Activated CD4-positive, alpha-beta T cell treated with anti-CD3 and anti-CD28 coated beads, Interleukin-2, Interleukin-4, amounts not matched to agents 100 ng/mL and 50 ng/mL, durations not matched to agents 16 hours and 8 hours (primary cell): ENCODE results near the gene EPHA3.

Experiments used
- DNase-seq: peaks from one replicate; pipeline ENCODE4 v3.0.0-alpha.2; 2020; ENCODE audit warnings: low spot score

The EPHA3 gene

DNA sequence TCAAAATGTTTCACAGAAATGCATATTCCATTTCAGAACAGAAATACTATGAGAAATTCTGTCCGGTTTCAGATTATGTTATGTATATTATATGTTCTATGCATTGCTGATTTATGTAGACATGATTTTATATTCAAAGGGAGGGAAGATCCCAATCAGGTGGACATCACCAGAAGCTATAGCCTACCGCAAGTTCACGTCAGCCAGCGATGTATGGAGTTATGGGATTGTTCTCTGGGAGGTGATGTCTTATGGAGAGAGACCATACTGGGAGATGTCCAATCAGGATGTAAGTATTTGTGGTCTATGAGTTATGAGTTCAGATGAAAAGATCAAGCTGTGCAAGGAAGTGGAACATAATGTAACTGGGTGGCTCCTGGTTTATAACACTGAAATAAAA, 341.7 kb downstream of the EPHA3 start:
- no peak for DNase-seq

DNA sequence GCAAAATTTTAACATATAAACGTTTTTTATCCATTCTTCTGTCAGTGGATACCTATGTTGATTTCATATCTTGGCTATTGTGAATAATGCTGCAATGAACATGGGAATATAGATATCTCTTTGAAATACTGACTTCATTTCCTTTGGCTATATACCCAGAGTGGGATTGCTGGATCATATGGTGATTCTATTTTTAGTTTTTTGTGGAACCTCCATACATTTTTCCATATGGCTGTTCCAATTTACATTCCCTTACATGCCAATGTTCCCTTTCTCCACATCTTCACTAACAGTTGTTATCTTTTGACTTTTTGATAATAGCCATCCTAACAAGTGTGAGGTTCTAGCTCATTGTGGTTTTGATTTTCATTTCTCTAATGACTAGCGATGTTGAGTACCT, 344.6 kb downstream of the EPHA3 start:
- DNase-seq, result no peak

DNA sequence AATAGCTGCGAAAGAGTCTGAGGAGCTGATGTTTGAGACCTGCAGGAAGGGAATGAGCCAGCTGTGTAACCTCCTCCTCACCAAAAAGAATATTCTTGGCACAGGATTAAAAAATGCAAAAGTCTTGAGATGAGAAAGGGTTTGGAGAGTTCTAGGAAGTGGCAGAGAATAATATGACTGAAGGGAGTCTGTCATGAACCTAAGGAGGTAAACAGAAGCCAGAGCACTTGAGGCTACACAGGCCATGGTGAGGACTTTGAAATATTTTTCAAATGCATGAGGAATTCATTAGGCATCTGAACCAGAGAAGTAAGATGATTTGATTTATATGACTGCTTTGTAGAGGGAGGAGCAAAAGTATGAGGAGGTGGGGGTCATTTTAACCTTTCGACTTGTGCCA, 347.8 kb downstream of the EPHA3 start:
- DNase-seq, result no peak

DNA sequence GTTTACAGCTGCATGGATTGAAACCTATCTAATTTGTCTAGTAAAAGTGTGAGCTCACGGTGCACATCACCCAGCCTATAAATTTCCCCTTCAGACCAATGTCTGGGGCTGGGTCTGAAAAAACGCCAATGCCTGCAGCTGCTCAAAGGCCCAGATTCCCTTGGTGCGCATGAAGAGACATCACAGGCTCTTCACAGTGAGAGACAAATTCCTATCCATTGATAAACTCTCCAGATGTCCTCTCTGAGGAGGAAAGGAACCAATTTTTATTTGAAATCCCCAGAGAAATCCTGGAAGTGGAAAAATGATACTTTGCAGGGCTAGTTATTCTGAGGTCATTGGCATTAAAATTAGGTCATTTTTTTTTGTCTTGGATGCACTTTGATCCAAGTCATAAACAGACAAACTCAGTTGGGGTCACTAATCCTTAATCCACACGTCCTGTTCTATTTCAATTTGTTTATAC, 360.5 kb downstream of the EPHA3 start:
- DNase-seq, result no peak

DNA sequence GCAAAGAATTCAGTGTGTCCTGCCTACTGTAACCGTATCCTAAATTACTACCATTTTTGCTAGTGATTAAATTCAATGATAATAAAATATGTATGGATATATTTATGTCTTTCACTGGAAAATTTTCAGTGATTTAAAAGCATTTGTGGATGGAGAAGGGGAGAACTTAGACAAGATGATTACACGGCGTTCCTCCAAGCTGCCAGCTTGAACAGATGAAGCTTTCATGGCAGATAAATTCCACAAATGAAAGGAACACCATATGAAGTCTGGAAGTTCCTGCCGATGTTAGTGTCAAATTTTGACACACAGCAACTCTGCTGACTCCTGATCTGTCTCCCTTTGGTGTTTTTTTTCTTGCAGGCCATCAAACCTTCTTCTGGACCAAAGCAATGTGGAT, 364.7 kb downstream of the EPHA3 start:
- no peak for DNase-seq

DNA sequence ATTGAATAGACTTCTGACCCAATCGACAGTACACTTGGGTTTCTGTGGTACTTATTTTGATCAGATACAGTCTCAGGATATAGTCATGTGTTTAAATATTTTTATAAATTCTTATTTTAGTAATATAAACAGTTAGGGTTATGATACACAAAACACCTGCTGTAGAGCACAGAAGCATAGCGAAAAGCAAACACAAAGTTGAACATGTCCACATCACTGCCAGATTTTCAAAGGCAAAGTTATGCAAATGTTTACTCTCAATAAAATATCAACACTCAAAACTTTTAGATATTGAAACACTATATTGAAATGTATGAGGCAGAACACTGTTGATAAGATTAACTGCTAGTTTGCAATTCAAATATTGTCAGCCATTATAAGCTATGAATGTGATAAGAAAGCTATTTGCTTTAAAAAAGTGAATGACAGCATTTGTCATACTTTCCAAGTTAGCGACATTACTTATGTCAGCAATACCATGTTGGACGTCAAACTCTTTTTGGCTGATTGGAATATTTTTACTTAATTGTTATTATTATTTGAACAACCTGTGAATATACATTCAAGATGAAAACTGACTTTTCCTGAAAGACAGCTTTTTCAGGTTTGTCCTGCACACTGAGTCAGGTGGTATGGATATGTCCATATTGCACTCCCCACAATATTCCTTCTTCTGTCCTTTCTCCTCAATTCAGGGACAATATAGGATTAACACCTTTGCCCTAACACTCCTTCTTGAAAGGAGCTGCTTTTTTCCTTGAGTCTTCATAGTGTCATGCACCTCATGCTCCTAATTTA, 367.1 kb downstream of the EPHA3 start:
- no peak for DNase-seq

DNA sequence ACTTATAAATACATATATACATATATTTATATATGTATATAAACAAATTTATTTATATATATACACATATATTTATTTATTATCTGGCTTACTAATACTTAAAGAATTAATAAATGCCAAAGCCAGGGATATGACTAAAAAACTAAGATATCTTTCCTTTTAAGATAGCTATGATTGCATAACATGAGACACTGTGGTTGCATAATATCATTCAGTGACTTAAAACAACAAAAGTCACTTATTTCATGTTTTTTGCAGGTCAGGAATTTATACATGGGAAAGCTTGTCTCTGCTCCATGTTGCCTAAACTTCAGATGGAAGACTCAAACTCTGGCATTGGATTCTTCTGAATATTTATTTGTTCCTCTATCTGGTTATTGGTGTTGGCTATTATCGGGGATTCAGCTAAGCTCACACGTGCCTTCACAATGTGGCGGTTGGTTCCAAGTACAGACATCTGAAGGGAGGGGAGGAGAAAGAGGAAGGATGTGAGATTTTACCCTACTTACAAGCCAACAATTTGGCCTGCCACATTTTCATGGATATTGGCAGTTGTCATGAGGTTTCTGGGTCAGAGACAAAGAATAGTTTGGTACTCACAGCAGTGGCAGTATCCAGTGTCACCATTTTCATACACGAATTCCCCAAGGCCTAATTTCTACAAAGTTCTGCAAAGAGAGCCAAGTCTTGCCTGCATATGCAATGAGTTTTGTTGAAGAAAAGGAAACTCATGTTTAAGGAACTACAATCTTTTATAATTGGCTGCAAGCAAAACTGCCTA, 381.6 kb downstream of the EPHA3 start:
- no peak for DNase-seq

DNA sequence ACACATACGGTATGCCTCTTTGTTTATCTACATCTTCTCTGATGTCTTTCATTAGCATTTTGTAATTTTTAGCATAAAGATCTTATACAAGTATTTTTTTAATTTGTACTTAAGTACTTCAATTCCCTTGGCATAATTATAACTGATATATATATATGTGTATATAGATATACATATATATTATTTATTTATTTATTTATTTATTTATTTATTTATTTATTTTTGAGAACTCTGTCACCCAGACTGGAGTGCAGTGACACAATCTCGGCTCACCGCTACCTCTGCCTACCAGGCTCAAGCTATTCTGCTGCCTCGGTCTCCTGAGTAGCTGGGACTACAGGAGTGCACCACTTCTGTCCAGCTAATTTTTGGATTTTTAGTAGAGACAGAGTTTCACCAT, 382.7 kb downstream of the EPHA3 start:
- DNase-seq, result no peak

DNA sequence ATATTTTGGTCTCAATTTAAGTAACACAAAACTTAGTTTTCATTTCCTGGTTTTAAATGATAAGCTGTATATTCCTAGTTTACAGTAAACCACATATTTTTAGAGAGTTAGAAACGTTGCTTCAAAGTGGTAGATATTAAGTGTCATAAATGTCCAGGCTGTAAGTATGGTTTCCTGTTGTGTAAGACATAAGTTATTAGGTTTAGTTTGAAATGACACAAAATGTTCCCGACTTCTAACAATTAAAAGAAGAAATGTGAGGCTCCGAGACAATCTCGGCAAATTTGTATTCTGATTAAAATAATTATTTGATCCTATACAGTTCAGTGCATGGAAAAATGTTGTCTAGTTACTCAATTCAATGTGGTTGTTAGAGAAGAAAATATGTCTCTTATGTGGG, 387.3 kb downstream of the EPHA3 start:
- no peak for DNase-seq

DNA sequence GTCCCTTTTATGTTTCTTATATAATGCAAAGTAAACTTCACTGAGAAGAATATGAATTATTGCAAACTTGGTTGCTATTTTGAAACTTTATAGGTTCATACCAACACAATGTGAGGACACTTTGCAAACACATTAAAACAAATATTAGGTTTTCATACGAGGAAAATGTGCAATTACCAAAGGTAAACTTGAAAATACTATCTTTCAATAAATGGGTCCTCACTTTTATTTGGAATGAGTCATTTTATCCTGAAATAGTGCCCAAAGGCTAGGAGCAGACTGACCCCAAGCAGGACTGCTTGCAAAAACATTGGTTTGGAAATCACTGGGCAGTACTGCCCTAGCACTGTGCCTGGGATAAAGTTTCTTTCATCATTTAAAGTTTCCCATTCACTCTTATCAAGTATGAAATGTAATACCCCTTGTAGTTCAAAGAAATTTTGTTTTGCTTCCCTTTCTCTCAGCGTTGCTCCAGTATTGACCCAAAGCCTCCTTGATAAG, 396.5 kb downstream of the EPHA3 start:
- DNase-seq, result no peak

DNA sequence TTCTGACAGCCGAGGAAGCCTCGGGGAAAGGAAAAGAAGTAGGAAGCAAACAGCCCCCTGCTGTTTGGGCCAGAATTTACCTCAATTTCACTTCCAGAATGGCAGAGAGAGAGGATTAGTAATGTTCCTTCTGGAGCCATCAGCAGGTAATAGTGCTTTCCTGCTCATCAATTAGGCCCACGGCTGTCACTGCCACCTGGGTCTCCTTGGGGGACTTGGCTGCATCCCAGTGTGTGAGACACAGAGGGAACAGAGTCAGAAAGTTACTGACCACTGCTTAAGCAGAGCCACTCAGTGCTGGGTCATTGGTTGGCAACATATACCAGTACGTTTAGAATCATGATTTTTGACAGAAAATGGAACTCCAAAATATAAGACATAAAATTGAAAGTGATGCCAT, 397.0 kb downstream of the EPHA3 start:
- DNase-seq, result no peak

DNA sequence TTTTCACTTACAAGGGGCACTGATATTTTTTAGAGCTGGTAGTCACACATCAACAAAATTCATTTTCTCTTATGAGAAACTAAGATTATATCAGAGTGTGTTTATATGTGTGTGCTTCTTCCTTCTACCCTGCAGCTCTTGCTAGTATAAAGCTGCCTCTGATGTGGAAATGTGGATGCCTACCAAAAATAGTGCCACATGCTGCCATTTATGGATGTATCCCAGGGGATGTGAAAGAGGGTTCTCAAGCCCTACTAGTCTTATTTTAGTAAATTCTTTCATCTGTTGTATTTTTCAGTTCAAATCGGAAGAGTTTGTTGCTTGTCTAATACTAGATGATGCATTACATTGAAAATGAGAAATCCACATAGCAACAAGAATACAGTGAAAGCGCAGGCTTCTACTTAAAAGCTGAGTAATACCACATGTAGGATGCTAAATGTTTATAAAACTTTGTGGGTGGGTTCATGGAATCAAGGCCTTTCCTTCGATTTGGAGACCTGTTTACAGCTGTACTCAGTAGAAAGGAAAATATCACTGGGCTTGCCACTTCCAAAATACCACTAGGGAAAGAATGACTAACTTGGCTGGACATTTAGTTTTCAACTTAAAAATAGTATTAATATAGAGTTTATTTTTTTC, 399.2 kb downstream of the EPHA3 start:
- no peak for DNase-seq

DNA sequence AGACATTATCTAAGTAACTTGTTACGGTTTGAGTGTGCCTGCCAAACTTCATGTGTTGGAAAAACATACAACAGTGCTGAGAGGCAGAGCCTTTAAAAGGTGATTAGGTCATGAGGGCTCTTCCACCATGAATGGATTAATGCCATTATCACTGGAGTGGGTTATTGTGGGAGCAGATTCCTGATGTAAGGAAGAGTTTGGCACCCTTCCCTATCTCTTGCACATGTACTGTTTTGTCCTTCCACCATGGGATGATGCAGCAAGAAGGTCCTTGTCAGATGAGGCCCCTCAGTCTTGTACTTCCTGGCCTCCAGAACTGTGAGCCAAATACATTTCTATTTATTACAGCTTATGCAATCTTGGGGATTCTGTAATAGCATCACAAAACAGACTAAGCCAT, 413.9 kb downstream of the EPHA3 start:
- DNase-seq, result no peak

DNA sequence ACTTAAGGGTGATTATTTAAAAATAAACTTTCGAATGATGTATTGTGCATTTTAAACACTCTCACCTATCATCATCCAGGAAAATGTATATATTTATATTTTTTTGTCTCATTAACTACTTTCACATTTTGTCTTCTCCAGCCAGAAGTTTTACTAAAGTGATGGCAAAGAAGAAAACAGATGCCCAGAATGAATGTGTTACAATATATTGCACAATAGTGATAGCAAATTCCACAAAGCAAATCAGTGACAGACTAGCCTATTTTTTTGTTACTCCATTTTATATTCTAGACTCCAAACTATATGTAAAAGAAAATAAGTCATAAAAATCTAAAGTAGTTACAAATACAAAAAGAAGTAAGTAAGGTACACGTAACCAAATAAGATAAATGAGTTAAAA, 414.7 kb downstream of the EPHA3 start:
- DNase-seq, result no peak

DNA sequence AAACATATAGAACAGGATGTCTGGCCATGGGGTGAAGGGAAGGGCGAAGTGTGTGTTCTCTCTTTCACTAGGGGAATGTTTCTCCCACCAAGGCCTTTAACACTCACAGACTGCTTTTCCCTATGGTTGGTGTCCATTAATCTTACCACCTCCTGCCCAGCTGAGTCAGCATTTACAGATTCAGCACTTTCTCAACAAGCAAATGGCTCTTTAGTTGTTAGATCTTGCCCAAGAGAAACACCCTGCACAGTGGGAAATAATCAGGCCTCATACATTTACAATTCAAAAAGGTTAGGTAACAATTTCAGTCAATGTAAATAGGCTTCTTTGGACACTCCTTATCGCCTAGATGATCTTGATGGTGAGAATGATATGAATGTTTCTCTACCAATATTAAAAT, 418.2 kb downstream of the EPHA3 start:
- DNase-seq, result no peak

DNA sequence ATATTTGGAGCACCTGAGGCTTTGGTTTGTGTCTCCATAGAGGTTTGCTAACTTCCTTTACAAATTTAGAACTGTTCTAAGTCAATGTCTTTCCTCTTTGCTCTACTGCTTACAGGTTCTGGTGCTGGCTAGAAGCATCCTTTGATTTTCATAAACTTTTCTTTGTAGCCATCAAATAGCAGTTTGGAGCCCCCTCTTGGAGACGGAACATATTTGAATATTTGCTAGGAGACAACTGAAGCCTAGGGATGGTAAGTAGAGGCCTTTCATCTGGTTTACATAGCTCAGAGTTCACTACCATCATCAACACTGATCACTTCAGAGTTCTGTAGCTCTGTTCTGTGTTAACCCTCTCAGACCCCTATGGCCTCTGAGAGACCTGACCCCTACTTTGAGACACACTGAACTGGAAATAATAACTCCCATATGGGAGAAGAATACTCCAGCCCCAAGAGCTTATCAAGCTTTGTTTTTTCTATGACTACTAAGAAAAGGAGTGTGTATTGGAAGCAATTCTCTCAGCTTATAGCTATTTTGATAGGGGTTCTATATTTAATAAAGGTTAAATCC, 420.4 kb downstream of the EPHA3 start:
- DNase-seq, result no peak
